Osteoblast (primary cell): ENCODE data around the gene FUCA1. TPM values are rescaled to one million over a fixed set of nuclear protein-coding genes. Genes with fewer than 3 reads are reported as not detected.

Experiments used
- DNase-seq: peaks from one replicate; pipeline ENCODE4 v3.0.0; 2011; ENCODE audit warnings: low spot score, mixed read lengths; ENCODE audit not compliant: insufficient read length; ENCODE audit errors: missing footprints
- H2AFZ ChIP-seq: 2 replicates; pipeline ENCODE4 v1.6.0; 2011; ENCODE audit warnings: mild to moderate bottlenecking, low read length
- H3K27ac ChIP-seq: 2 replicates; pipeline ENCODE4 v1.5.1; 2011; ENCODE audit warnings: mild to moderate bottlenecking, low read depth, low read length, moderate library complexity
- H3K27me3 ChIP-seq: 2 replicates; pipeline ENCODE4 v1.6.0; 2012; ENCODE audit warnings: mild to moderate bottlenecking, control low read depth, inconsistent platforms, low read length, moderate library complexity; ENCODE audit not compliant: insufficient read depth
- H3K36me3 ChIP-seq: 2 replicates; pipeline ENCODE4 v1.5.1; 2011; ENCODE audit warnings: mild to moderate bottlenecking, low read length, control low read depth, moderate library complexity; ENCODE audit not compliant: insufficient read depth
- H3K4me1 ChIP-seq: 2 replicates; pipeline ENCODE4 v1.5.1; 2011; ENCODE audit warnings: mild to moderate bottlenecking, low read length, control low read depth, moderate library complexity; ENCODE audit not compliant: insufficient read depth
- H3K4me2 ChIP-seq: 2 replicates; pipeline ENCODE4 v1.6.0; 2011; ENCODE audit warnings: mild to moderate bottlenecking, low read length; ENCODE audit not compliant: insufficient read depth
- H3K4me3 ChIP-seq: fragments of 200-600 bp; sonication (generic); 3 replicates; pipeline ENCODE4 v1.5.1; 2012; ENCODE audit warnings: mild to moderate bottlenecking, low read length, inconsistent platforms; ENCODE audit not compliant: insufficient read depth
- H3K79me2 ChIP-seq: 2 replicates; pipeline ENCODE4 v1.6.0; 2012; ENCODE audit warnings: mild to moderate bottlenecking, low read length, control low read depth, inconsistent platforms; ENCODE audit not compliant: insufficient read depth
- H3K9me3 ChIP-seq: 2 replicates; pipeline ENCODE4 v1.5.1; 2011; ENCODE audit warnings: low read depth, low read length, control low read depth
- H4K20me1 ChIP-seq: 2 replicates; pipeline ENCODE4 v1.6.0; 2012; ENCODE audit warnings: mild to moderate bottlenecking, low read length, control low read depth; ENCODE audit not compliant: insufficient read depth
- total RNA-seq: library from RNA; depleted of rRNA; stranded (reverse); fragments of >200 nt; gene quantifications from 2 replicates; pipeline ENCODE4 v1.2.3, GENCODE V29; 2012
- TF ChIP-seq, protein P1 (sequence below): IDR thresholded peaks from 2 replicates; pipeline ENCODE4 v1.5.1; 2011; ENCODE audit warnings: mild to moderate bottlenecking, low read depth, low read length, moderate library complexity; ENCODE audit errors: extremely low read depth

Gene FUCA1
- total RNA-seq, 1 donor = 34.7 TPM

DNA sequence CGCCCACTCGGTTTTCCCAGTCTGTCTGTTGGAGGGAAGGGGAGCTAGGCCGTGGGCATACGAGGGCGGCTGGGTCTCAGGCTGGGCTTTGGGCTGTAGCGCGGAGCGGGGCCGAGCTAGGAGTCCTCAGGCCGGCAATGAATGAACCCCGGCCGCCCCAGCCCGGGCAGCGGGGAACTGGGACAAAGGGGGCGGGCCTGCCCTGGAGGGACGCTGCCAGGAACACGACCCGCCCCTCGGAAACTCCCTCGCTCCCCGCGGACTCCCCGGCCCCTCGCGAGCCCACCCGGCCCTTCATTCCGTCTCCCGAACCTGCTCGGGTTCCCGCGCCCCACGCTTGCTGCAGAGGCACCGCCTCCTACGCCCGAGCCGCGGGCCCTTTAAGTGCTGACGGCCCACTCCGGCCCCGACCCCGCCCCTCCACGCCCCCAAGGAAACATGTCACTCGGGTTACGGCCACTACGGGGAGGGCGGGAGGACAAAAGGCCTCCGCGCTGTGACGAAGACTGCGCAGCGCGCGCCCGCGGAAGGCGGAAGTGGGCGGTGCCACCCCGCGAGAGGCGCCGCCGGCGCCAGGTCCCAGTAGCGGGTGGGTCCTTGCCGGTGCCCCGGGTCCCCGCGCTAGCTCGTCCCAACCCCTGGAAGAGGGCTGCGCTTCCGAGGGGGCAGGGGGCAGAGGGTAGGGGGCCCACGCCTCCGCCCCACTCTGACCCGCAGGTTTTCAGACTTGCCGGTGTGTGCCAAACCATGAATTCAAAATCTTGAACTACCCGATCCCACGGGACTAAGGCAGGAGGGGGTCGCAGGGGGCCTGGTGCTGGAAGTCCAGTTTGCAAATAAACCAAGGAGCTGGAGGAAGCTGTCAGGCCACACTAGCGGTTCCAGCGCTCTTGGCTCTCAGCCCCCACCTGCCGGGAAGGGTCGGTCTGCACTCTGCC, 67.4 kb downstream of the FUCA1 start, which contains the start of gene GALE:
Gene GALE, minus strand, starts transcription at position 355 of the 938 bp plus-strand sequence. CDS start 1,747 bp downstream, outside the sequence.
- Histone ChIP-seq H3K4me2 (peak within 1 kb of the TSS; percentile 97), H3K4me1 (peaks cover 16% of the 10 kb centered on the region), H3K79me2 (no peaks in the 10 kb centered on the region), H2AFZ (peak within 1 kb of the TSS; percentile 74), H3K9me3 (no peaks in the 10 kb centered on the region), H3K27me3 (no peaks in the 10 kb centered on the region), H4K20me1 (no peaks in the 10 kb centered on the region), H3K36me3 (peaks cover 35% of the 10 kb centered on the region), H3K27ac (peak within 1 kb of the TSS; percentile 63), H3K4me3 (peak within 1 kb of the TSS; percentile 92)
- TF ChIP-seq, protein P1, sequence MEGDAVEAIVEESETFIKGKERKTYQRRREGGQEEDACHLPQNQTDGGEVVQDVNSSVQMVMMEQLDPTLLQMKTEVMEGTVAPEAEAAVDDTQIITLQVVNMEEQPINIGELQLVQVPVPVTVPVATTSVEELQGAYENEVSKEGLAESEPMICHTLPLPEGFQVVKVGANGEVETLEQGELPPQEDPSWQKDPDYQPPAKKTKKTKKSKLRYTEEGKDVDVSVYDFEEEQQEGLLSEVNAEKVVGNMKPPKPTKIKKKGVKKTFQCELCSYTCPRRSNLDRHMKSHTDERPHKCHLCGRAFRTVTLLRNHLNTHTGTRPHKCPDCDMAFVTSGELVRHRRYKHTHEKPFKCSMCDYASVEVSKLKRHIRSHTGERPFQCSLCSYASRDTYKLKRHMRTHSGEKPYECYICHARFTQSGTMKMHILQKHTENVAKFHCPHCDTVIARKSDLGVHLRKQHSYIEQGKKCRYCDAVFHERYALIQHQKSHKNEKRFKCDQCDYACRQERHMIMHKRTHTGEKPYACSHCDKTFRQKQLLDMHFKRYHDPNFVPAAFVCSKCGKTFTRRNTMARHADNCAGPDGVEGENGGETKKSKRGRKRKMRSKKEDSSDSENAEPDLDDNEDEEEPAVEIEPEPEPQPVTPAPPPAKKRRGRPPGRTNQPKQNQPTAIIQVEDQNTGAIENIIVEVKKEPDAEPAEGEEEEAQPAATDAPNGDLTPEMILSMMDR = no peak
- DNase-seq = peak; percentile 100

DNA sequence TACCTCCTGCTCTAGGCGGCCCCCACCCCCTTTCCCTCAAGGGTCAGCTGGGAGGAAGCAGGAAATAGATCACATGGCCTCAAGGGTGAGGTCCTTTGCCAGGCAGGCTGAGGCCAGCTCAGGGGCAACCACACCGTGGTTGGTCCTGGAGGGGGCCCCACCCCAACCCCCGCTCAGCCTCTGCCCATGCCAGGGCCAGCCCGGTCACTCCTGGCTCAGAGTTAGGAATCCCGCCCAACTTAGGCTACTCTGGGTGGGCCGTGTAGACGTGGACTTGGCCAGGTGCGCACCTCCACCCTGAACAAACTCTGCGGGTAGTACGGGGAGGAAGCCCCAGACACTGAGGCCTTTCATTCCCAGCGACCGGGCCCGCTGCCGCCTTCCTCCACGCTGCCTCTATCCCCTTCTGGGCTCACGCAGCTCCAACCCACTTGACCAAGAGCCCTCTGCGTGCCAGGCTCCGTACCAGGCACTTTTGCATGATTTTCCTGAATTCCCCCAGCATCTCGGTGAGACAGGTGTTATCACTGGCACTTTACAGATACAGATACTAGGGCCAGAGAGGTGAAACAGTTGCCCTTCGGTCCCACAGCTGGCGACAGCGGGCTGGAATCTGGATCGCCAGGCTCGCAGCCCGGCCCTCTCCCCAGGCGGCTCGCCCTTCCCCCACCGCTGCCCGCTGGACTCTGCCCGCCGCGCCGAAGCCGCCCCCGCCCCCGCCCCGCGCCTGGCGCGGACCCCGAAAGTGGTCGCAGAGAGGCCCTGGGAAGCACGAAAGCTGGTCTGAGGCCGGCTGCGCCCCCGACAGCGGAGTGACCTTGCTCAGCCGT, 68.3 kb downstream of the FUCA1 start:
- Histone ChIP-seq H3K4me3 (peak overlapping the region; percentile 92), H2AFZ (peak overlapping the region; percentile 49), H3K4me2 (peak overlapping the region; percentile 97), H3K4me1 (peaks cover 16% of the 10 kb centered on the region), H3K27ac (peak overlapping the region; percentile 52), H3K36me3 (peaks cover 37% of the 10 kb centered on the region), H3K79me2 (no peaks in the 10 kb centered on the region), H4K20me1 (no peaks in the 10 kb centered on the region), H3K9me3 (no peaks in the 10 kb centered on the region), H3K27me3 (no peaks in the 10 kb centered on the region)
- TF ChIP-seq, protein P1 = no peak
- peak; percentile 98 for DNase-seq

DNA sequence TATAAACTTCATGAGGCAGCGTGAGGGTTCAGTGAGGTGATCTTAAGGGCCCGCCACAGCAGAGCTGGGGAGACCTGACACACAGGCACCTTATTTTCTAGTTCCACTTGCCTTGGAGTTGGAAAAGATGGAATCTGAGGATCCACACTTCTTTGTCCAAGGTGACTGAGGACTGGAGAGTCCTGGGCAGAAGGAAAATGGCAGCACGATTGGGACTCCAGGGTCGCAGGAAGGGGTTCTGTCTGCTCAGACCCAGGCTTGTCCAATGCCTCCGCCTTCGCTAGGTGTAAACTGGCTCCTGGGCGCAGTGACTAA, 68.9 kb downstream of the FUCA1 start:
- Histone ChIP-seq H3K4me1 (peaks cover 16% of the 10 kb centered on the region), H3K27me3 (no peaks in the 10 kb centered on the region), H2AFZ (peak overlapping the region; percentile 49), H3K36me3 (peaks cover 37% of the 10 kb centered on the region), H4K20me1 (no peaks in the 10 kb centered on the region), H3K27ac (peak overlapping the region; percentile 52), H3K4me2 (peak overlapping the region; percentile 97), H3K9me3 (no peaks in the 10 kb centered on the region), H3K79me2 (no peaks in the 10 kb centered on the region), H3K4me3 (peak overlapping the region; percentile 92)
- TF ChIP-seq, protein P1 = no peak
- no peak for DNase-seq

DNA sequence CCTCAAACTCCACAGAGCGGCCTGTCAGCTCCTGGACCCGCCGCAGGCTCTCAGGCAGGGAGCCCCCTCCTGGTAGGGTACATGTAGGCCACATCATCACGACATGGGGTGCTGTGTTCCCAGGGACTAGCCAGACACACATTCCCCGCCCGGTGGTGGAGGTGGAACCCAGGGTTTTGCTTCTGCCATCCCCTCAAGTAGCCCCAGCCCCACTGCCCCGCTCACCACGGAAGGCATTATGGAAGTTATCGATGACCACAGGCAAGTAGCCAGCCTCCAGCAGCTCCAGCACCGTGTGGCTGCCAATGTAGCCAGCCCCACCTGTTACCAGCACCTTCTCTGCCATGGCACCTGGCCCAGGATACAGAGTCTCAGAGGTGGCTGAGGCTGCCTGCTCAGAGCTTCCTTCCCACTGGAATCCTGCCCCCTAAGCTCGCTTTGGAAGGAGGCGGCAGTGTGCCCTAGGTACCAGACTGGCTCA, 69.4 kb downstream of the FUCA1 start:
- Histone ChIP-seq H3K79me2 (peaks cover 1% of the 10 kb centered on the region), H2AFZ (no peak overlapping the region), H3K4me2 (peak overlapping the region; percentile 97), H3K4me1 (peaks cover 16% of the 10 kb centered on the region), H4K20me1 (no peaks in the 10 kb centered on the region), H3K4me3 (no peak overlapping the region), H3K27ac (peak overlapping the region; percentile 52), H3K9me3 (no peaks in the 10 kb centered on the region), H3K27me3 (no peaks in the 10 kb centered on the region), H3K36me3 (peaks cover 34% of the 10 kb centered on the region)
- peak; percentile 91 for DNase-seq
- TF ChIP-seq, protein P1 = no peak
